ENCODE measurements around the gene PNMA8A.

GRCh38 chr19:46508206-46508605 is 36.8 kb upstream of the PNMA8A start:
- TF ChIP-seq POLR2A (IDR thresholded peaks at IDR 0.05) (no peak), CTCF (IDR thresholded peaks at IDR 0.05) (no peak)
